H1 (cell line): ENCODE measurements around the gene TLE3. TPM values are rescaled to one million over a fixed set of nuclear protein-coding genes. Genes with fewer than 3 reads are reported as not detected.

ENCODE experiments used
- CTCF ChIA-PET: fragments of 300-600 bp; sonication (Branson Sonifier 250); formaldehyde crosslinking; loops from one replicate; lab custom pipeline; 2021; ENCODE audit not compliant: partially characterized antibody; lab: Charles Lee
- POLR2A ChIA-PET: fragments of 300-600 bp; sonication (Branson Sonifier 250); formaldehyde crosslinking; loops from one replicate; lab custom pipeline; 2021; ENCODE audit warnings: inconsistent platforms; ENCODE audit not compliant: partially characterized antibody; lab: Charles Lee
- DNase-seq, 2 experiments: peaks; one replicate each; pipeline versions ENCODE4 v3.0.0 to v3.0.0-alpha.2; 2010 to 2022; ENCODE audit warnings: low spot score in 2 of 2, low read depth in 1 of 2, mixed read lengths in 1 of 2
- FAIRE-seq: peaks from 2 replicates; lab custom pipeline; 2011; peaks lifted over from hg19 to GRCh38; lab: Jason Lieb, UNC
- H2AFZ ChIP-seq: 2 replicates; pipeline ENCODE4 v1.8.1; 2012; ENCODE audit warnings: low read length, inconsistent platforms
- H2AK5ac ChIP-seq: 2 replicates; pipeline ENCODE4 v1.6.1; 2013; ENCODE audit warnings: low read depth, low read length
- H2BK120ac ChIP-seq: replicated peaks from 2 replicates; pipeline ENCODE3; 2013; ENCODE audit warnings: low read depth, low read length, inconsistent platforms
- H2BK12ac ChIP-seq: 2 replicates; pipeline ENCODE4 v1.6.1; 2013; ENCODE audit warnings: low read depth, low read length
- H2BK15ac ChIP-seq: 2 replicates; pipeline ENCODE4 v1.6.1; 2013; ENCODE audit warnings: low read length
- H2BK20ac ChIP-seq: 2 replicates; pipeline ENCODE4 v1.6.1; 2013; ENCODE audit warnings: low read length
- H2BK5ac ChIP-seq: 2 replicates; pipeline ENCODE4 v1.6.1; 2013; ENCODE audit warnings: low read depth, low read length
- H3K14ac ChIP-seq: 2 replicates; pipeline ENCODE4 v1.6.1; 2013; ENCODE audit warnings: inconsistent platforms; ENCODE audit not compliant: insufficient read length
- H3K18ac ChIP-seq: 2 replicates; pipeline ENCODE4 v1.6.1; 2013; ENCODE audit warnings: low read length; ENCODE audit errors: extremely low read depth
- H3K23ac ChIP-seq: 2 replicates; pipeline ENCODE4 v1.6.1; 2013; ENCODE audit warnings: inconsistent platforms; ENCODE audit not compliant: insufficient read length
- H3K23me2 ChIP-seq: 2 replicates; pipeline ENCODE4 v1.6.1; 2013; ENCODE audit warnings: low read depth, low read length
- H3K27ac ChIP-seq: 2 replicates; pipeline ENCODE4 v1.6.1; 2011; ENCODE audit warnings: low read depth, low read length, inconsistent platforms
- H3K27me3 ChIP-seq, 4 experiments: replicated peaks in 1 of 4; 1 replicate in 1 of 4; 2 replicates in 3 of 4; pipeline versions ENCODE4 v1.6.1 to v1.8.1; 2011 to 2013; ENCODE audit warnings: low read length in 3 of 4, mild to moderate bottlenecking in 3 of 4, inconsistent platforms in 2 of 4, mixed read lengths in 2 of 4, moderate library complexity in 1 of 4; ENCODE audit not compliant: control insufficient read depth in 3 of 4, insufficient read depth in 3 of 4; ENCODE audit errors: extremely low read depth in 1 of 4
- H3K36me3 ChIP-seq, 4 experiments: 2 replicates each; pipeline versions ENCODE4 v1.6.1 to v1.8.1; 2011 to 2013; ENCODE audit warnings: mild to moderate bottlenecking in 4 of 4, low read length in 3 of 4, moderate library complexity in 2 of 4, control low read depth in 1 of 4, inconsistent platforms in 1 of 4; ENCODE audit not compliant: insufficient read depth in 4 of 4, control insufficient read depth in 2 of 4
- H3K4ac ChIP-seq: replicated peaks from 2 replicates; pipeline ENCODE3; 2013; ENCODE audit warnings: low read length, low read depth, mixed read lengths, inconsistent platforms; ENCODE audit not compliant: insufficient read length
- H3K4me1 ChIP-seq, 4 experiments: replicated peaks in 1 of 4; 1 replicate in 1 of 4; 2 replicates in 3 of 4; pipeline versions ENCODE4 v1.6.1 to v1.8.1; 2011 to 2013; ENCODE audit warnings: low read length in 3 of 4, inconsistent platforms in 2 of 4, mixed read lengths in 1 of 4; ENCODE audit not compliant: insufficient read depth in 4 of 4, control insufficient read depth in 3 of 4
- H3K4me2 ChIP-seq, 2 experiments: 2 replicates each; pipeline versions ENCODE4 v1.6.1 to v1.8.1; 2011 to 2013; ENCODE audit warnings: low read depth in 2 of 2, low read length in 2 of 2, control low read depth in 1 of 2, inconsistent platforms in 1 of 2, mild to moderate bottlenecking in 1 of 2; ENCODE audit not compliant: insufficient read depth in 1 of 2
- H3K4me3 ChIP-seq, 4 experiments: fragments of 200-600, 300-600 bp in 1 of 4; sonication (generic), shearing (Covaris generic), sonication (Bioruptor Twin) in 1 of 4; 2 replicates each; pipeline versions ENCODE4 v1.5.1 to v1.8.1; 2011 to 2016; ENCODE audit warnings: low read length in 4 of 4, low read depth in 3 of 4, control low read depth in 2 of 4, inconsistent platforms in 2 of 4, mild to moderate bottlenecking in 2 of 4, mixed read lengths in 1 of 4, moderate library complexity in 1 of 4; ENCODE audit not compliant: insufficient read depth in 2 of 4; ENCODE audit errors: extremely low read depth in 1 of 4
- H3K56ac ChIP-seq: replicated peaks from 2 replicates; pipeline ENCODE3; 2013; ENCODE audit warnings: low read depth, mild to moderate bottlenecking, mixed read lengths, low read length, inconsistent platforms; ENCODE audit not compliant: insufficient read length
- H3K79me1 ChIP-seq: 2 replicates; pipeline ENCODE4 v1.6.1; 2013; ENCODE audit warnings: low read depth, low read length, control low read depth
- H3K79me2 ChIP-seq, 2 experiments: 2 replicates each; pipeline versions ENCODE4 v1.6.1 to v1.8.1; 2012 to 2013; ENCODE audit warnings: low read length in 2 of 2, mild to moderate bottlenecking in 2 of 2, inconsistent platforms in 1 of 2; ENCODE audit not compliant: insufficient read depth in 2 of 2, control insufficient read depth in 1 of 2
- H3K9ac ChIP-seq, 4 experiments: replicated peaks in 1 of 4; 1 replicate in 1 of 4; 2 replicates in 3 of 4; pipeline versions ENCODE4 v1.6.1 to v1.8.1; 2011 to 2013; ENCODE audit warnings: low read depth in 3 of 4, low read length in 3 of 4, control low read depth in 2 of 4, mild to moderate bottlenecking in 2 of 4, moderate library complexity in 2 of 4, inconsistent platforms in 1 of 4; ENCODE audit errors: extremely low read depth in 1 of 4
- H3K9me3 ChIP-seq, 2 experiments: 2 replicates each; pipeline versions ENCODE4 v1.6.1 to v1.8.1; 2012 to 2013; ENCODE audit warnings: mild to moderate bottlenecking in 2 of 2, moderate library complexity in 2 of 2, control low read depth in 1 of 2, inconsistent platforms in 1 of 2, low read depth in 1 of 2, low read length in 1 of 2, mixed read lengths in 1 of 2; ENCODE audit not compliant: insufficient read depth in 2 of 2
- H4K20me1 ChIP-seq, 2 experiments: replicated peaks in 1 of 2; 2 replicates each; pipeline versions ENCODE3 to v1.8.1; 2011 to 2013; ENCODE audit warnings: inconsistent platforms in 2 of 2, low read length in 2 of 2, mild to moderate bottlenecking in 1 of 2; ENCODE audit not compliant: insufficient read depth in 2 of 2, control insufficient read depth in 1 of 2
- H4K5ac ChIP-seq: 2 replicates; pipeline ENCODE4 v1.6.1; 2013; ENCODE audit warnings: low read length, low read depth, mixed read lengths, inconsistent platforms; ENCODE audit not compliant: insufficient read length
- H4K8ac ChIP-seq: 2 replicates; pipeline ENCODE4 v1.8.0; 2013; ENCODE audit warnings: mild to moderate bottlenecking, moderate library complexity, low read length, inconsistent platforms; ENCODE audit not compliant: insufficient read depth; ENCODE audit errors: extremely low read depth
- H4K91ac ChIP-seq: replicated peaks from 2 replicates; pipeline ENCODE3; 2013; ENCODE audit warnings: low read length, mixed read lengths, inconsistent platforms; ENCODE audit not compliant: insufficient read length
- BACH1 ChIP-seq: IDR thresholded peaks from 2 replicates; pipeline ENCODE4 v1.6.1; 2012; ENCODE audit warnings: low read length, improper control_type of control experiment
- BCL11A ChIP-seq, 2 experiments: IDR thresholded peaks; one replicate each; pipeline ENCODE4 v1.6.1; 2011; ENCODE audit warnings: low read depth in 2 of 2, low read length in 2 of 2, mild to moderate bottlenecking in 2 of 2
- CEBPB ChIP-seq: IDR thresholded peaks from 2 replicates; pipeline ENCODE4 v1.6.1; 2012; ENCODE audit warnings: low read depth, low read length
- FOSL1 ChIP-seq: IDR thresholded peaks from 2 replicates; pipeline ENCODE4 v1.6.1; 2011; ENCODE audit warnings: mild to moderate bottlenecking, low read depth, low read length, moderate library complexity; ENCODE audit not compliant: insufficient read depth
- GTF2F1 ChIP-seq: IDR thresholded peaks from 2 replicates; pipeline ENCODE4 v1.6.1; 2012; ENCODE audit warnings: low read depth, low read length, improper control_type of control experiment, borderline replicate concordance
- JUN ChIP-seq: IDR thresholded peaks from 2 replicates; pipeline ENCODE4 v1.6.1; 2011; ENCODE audit warnings: low read depth, mild to moderate bottlenecking, improper control_type of control experiment, low read length
- JUND ChIP-seq: IDR thresholded peaks from 2 replicates; pipeline ENCODE4 v1.6.1; 2011; ENCODE audit warnings: mild to moderate bottlenecking, improper control_type of control experiment, low read length
- NRF1 ChIP-seq: IDR thresholded peaks from 2 replicates; pipeline ENCODE4 v1.6.1; 2011; ENCODE audit warnings: mild to moderate bottlenecking, low read depth, low read length, improper control_type of control experiment
- RFX5 ChIP-seq: IDR thresholded peaks from 2 replicates; pipeline ENCODE4 v1.6.1; 2011; ENCODE audit warnings: low read depth, low read length, improper control_type of control experiment, borderline replicate concordance
- RXRA ChIP-seq: IDR thresholded peaks from 2 replicates; pipeline ENCODE4 v1.6.1; 2011; ENCODE audit warnings: low read depth, mild to moderate bottlenecking, low read length, moderate library complexity; ENCODE audit not compliant: insufficient read depth
- SP1 ChIP-seq: IDR thresholded peaks from 2 replicates; pipeline ENCODE4 v1.6.1; 2011; ENCODE audit warnings: low read depth, low read length
- TAF1 ChIP-seq: IDR thresholded peaks from 2 replicates; pipeline ENCODE4 v1.6.1; 2011; ENCODE audit warnings: mild to moderate bottlenecking, low read depth, low read length
- TBP ChIP-seq: IDR thresholded peaks from 2 replicates; pipeline ENCODE4 v1.6.1; 2011; ENCODE audit warnings: low read depth, low read length, improper control_type of control experiment
- TEAD4 ChIP-seq: IDR thresholded peaks from 2 replicates; pipeline ENCODE4 v1.6.1; 2012; ENCODE audit warnings: low read depth, low read length, inconsistent platforms, mixed read lengths
- WGBS, 2 experiments: shearing (Covaris generic) in 1 of 2; methylation state at CpG; one replicate each; pipeline versions ENCODE4 v1.1.6 to v1.1.7; 2013 to 2015; ENCODE audit warnings: low lambda C conversion rate in 2 of 2, mixed read lengths in 2 of 2, inconsistent platforms in 1 of 2, low coverage in 1 of 2, missing lambda C conversion rate in 1 of 2; ENCODE audit not compliant: insufficient replicate concordance in 2 of 2, insufficient coverage in 1 of 2, insufficient read length in 1 of 2; ENCODE audit errors: extremely low coverage in 1 of 2, missing lambda C conversion rate in 1 of 2; 5-methylcytosine and 5-hydroxymethylcytosine counted together
- polyA plus RNA-seq, 7 experiments: library from polyadenylated mRNA; depleted of rRNA in 3 of 7; stranded (reverse) in 5 of 7; unstranded in 2 of 7; fragments of >200 nt in 5 of 7; fragments of 200-250 nt in 2 of 7; gene quantifications; 1 replicate in 5 of 7; 2 replicates in 1 of 7; 4 replicates in 1 of 7; pipeline versions ENCODE4 v1.2.1 to v1.2.3, GENCODE V29; 2011 to 2013; ENCODE audit warnings: missing spikeins in 2 of 7, mixed read lengths in 2 of 7
- total RNA-seq: library from RNA; stranded (reverse); fragmentation: NEBNext Ultra II Directional; extraction: Animal tissue kit (Norgen Biotek cat#: 25700); gene quantifications from 2 replicates; pipeline ENCODE4 v1.2.1, GENCODE V29; 2021

Gene TLE3
- total and polyA plus RNA-seq, 2 of the 8 experiments (the other 6 are each of a cell fraction or from before 2014, with no cell fraction given): 25.1 to 61.2 TPM

DNA sequence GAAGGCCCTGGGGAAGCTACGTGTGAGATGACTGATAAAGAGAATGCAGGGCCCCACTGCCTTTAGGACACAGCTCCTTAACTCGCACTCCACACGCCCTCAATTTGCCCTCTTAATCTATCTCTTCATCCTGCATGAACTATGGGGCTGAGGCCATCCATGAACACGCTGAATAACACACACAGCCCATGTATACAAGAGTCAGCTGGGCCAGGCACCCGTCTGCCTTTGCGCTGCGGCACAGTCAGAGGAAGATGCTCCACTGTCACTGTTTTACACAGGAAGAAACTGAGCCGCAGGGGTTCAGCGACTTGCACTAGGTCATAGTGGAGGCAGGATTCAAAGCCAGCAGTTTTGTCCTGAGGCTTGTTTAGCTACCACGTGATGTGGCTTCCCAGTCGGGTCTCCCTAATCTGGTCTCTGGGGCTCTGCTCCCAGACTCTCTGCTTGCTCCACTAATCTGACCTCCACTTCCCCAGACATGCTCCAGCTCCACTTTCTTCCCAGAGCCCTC lies 43.9 kb downstream of the TLE3 start:
- H4K8ac ChIP-seq: no peak overlapping the region
- DNase-seq (no peak), FAIRE-seq (no peak)
- H2AFZ ChIP-seq: no peak overlapping the region
- no peaks in the 10 kb centered on the region for H3K27me3 ChIP-seq
- peaks cover 36 to 93% (median 69%) of the 10 kb centered on the region in 4 experiments for H3K36me3 ChIP-seq
- no peak overlapping the region for H3K18ac ChIP-seq
- POLR2A ChIA-PET: no interaction called here
- H3K56ac ChIP-seq: no peak overlapping the region
- H3K23ac ChIP-seq: no peak overlapping the region
- no peaks in the 10 kb centered on the region for H3K9me3 ChIP-seq
- no peak overlapping the region for H3K4me2 ChIP-seq
- no peak overlapping the region for H2AK5ac ChIP-seq
- no peak overlapping the region for H3K4me3 ChIP-seq
- H3K14ac ChIP-seq: no peak overlapping the region
- no peak overlapping the region for H2BK5ac ChIP-seq
- no peak overlapping the region for H3K9ac ChIP-seq
- H2BK20ac ChIP-seq: no peak overlapping the region
- no peaks in the 10 kb centered on the region; a peak in 1 of 7 replicates for H3K4me1 ChIP-seq
- H3K79me2 ChIP-seq: no peaks in the 10 kb centered on the region
- H2BK15ac ChIP-seq: no peak overlapping the region
- TF ChIP-seq BCL11A (IDR thresholded peaks at IDR 0.05; ENCODE audit: low read depth in 2 of 2, low read length in 2 of 2) (no peak), NRF1 (no peak), TAF1 (no peak), TBP (no peak), CEBPB (no peak), FOSL1 (no peak), JUND (no peak), RFX5 (no peak), SP1 (no peak), RXRA (no peak), GTF2F1 (no peak), JUN (no peak), TEAD4 (no peak), BACH1 (no peak)
- no peak overlapping the region for H3K4ac ChIP-seq
- WGBS, 2 experiments: 90% methylated on average over 11 of the region's 11 CpGs; no CpG with 5 or more reads in 1 of the 2 experiments
- H2BK120ac ChIP-seq: no peak overlapping the region
- H4K91ac ChIP-seq: no peak overlapping the region
- H3K27ac ChIP-seq: no peak overlapping the region
- no peaks in the 10 kb centered on the region for H3K23me2 ChIP-seq
- H4K5ac ChIP-seq: no peak overlapping the region
- no peak overlapping the region for H2BK12ac ChIP-seq
- CTCF ChIA-PET: interaction anchor here (0.8 to 1.4 kb wide), 8 partner anchors 10 to 463 kb away, joined by 3 to 5 read pairs (median 3); no protein-coding TSS in a partner anchor
- peaks cover 10 to 11% of the 10 kb centered on the region in 2 experiments for H4K20me1 ChIP-seq
- no peaks in the 10 kb centered on the region for H3K79me1 ChIP-seq
